CD4-positive, alpha-beta T cell treated with Interleukin-12 subunit alpha and Interleukin-12 subunit beta, for 1 hour (primary cell): ENCODE measurements around the gene EXOC4.

Source experiments
- DNase-seq: peaks from one replicate; pipeline ENCODE4 v3.0.0-alpha.2; 2020

Gene EXOC4

GRCh38 chr7:133911724-133912123, 658.8 kb downstream of the EXOC4 start:
- no peak for DNase-seq

- DNase-seq: no peak
Measured at GRCh38 chr7:133912916-133913697, 660.2 kb downstream of the EXOC4 start.

- no peak for DNase-seq
Measured at GRCh38 chr7:133916621-133917020, 663.7 kb downstream of the EXOC4 start.

- DNase-seq: no peak
Measured at GRCh38 chr7:133919810-133920209, 666.9 kb downstream of the EXOC4 start.

GRCh38 chr7:133921635-133922182, 668.8 kb downstream of the EXOC4 start:
- no peak for DNase-seq

- DNase-seq: no peak
Measured at GRCh38 chr7:133923974-133924373, 671.1 kb downstream of the EXOC4 start.

GRCh38 chr7:133931053-133931452, 678.2 kb downstream of the EXOC4 start:
- DNase-seq: no peak

GRCh38 chr7:133932591-133932990, 679.7 kb downstream of the EXOC4 start:
- no peak for DNase-seq

- no peak for DNase-seq
Measured at GRCh38 chr7:133934262-133934976, 681.5 kb downstream of the EXOC4 start.

GRCh38 chr7:133934977-133935330, 682.1 kb downstream of the EXOC4 start:
- DNase-seq: no peak

- no peak for DNase-seq
Measured at GRCh38 chr7:133936074-133936473, 683.2 kb downstream of the EXOC4 start.

- DNase-seq: no peak
Measured at GRCh38 chr7:133937786-133938185, 684.9 kb downstream of the EXOC4 start.

GRCh38 chr7:133940368-133940767, 687.5 kb downstream of the EXOC4 start:
- no peak for DNase-seq

- no peak for DNase-seq
Measured at GRCh38 chr7:133941496-133941895, 688.6 kb downstream of the EXOC4 start.

- DNase-seq: no peak
Measured at GRCh38 chr7:133945497-133945896, 692.6 kb downstream of the EXOC4 start.

GRCh38 chr7:133947458-133948254, 694.8 kb downstream of the EXOC4 start:
- DNase-seq: no peak

- no peak for DNase-seq
Measured at GRCh38 chr7:133948588-133948987, 695.7 kb downstream of the EXOC4 start.

GRCh38 chr7:133950855-133951254, 698.0 kb downstream of the EXOC4 start:
- no peak for DNase-seq

- no peak for DNase-seq
Measured at GRCh38 chr7:133955208-133955607, 702.3 kb downstream of the EXOC4 start.

GRCh38 chr7:133957845-133958244, 705.0 kb downstream of the EXOC4 start:
- DNase-seq: no peak

- no peak for DNase-seq
Measured at GRCh38 chr7:133958822-133959221, 705.9 kb downstream of the EXOC4 start.

- DNase-seq: no peak
Measured at GRCh38 chr7:133959505-133959904, 706.6 kb downstream of the EXOC4 start.

- DNase-seq: no peak
Measured at GRCh38 chr7:133961724-133962123, 708.8 kb downstream of the EXOC4 start.
